ENCODE results near the gene PHF10.

DNA sequence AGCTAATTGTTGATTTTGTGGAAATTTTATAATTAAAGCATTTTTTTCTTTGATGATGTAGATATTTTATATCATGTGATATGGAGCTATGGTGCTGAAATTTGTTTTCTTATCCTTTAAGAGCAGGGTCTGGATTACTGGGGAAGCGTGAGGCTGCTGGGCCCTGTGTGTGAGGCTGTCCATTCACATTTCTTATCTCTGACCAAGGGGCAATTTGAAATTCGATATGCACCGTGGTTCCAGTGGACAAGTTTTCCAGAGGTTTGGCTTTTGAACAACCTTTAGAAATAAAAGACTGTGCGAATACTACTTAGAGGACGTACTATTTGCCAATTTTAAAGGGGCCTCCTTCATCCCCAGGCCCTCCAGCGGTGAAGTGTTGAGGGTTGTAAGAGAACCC lies 30.9 kb upstream of the PHF10 start:
- TF ChIP-seq CTCF (IDR thresholded peaks at IDR 0.05; ENCODE audit: low read length) (no peak), EZH2 (optimal IDR thresholded peaks at IDR 0.05; ENCODE audit: low read depth, low read length) (no peak), EZH2phosphoT487 (IDR thresholded peaks at IDR 0.05; ENCODE audit: low read length) (no peak)
